Occipital lobe (tissue), 1 donor: Measurements from ENCODE around the gene PRKAR2A. TPM values are rescaled to one million over a fixed set of nuclear protein-coding genes. Genes with fewer than 3 reads are reported as not detected.

Source experiments
- total RNA-seq: library from RNA; depleted of rRNA; stranded (reverse); fragments of >200 nt; gene quantifications from one replicate; pipeline ENCODE4 v1.2.3, GENCODE V29; 2014

Gene PRKAR2A
- total RNA-seq, 1 donor from 2014 or later, result 29.2 TPM

Other genes with a start within 250 kb of the PRKAR2A start
- gene UQCRC1, start 238.2 kb downstream of the PRKAR2A start, total RNA-seq, result 124 TPM
- gene TMEM89, start 226.1 kb downstream of the PRKAR2A start, total RNA-seq, result not detected
- gene SLC26A6, start 212.4 kb downstream of the PRKAR2A start, total RNA-seq, result 4.5 TPM
- 34.5 TPM for gene CELSR3, start 185.0 kb downstream of the PRKAR2A start, total RNA-seq
- 8.4 TPM for gene NCKIPSD, start 162.0 kb downstream of the PRKAR2A start, total RNA-seq
- 90.6 TPM for gene IP6K2, start 130.7 kb downstream of the PRKAR2A start, total RNA-seq
- 10.3 TPM for gene SLC25A20, start 51.0 kb upstream of the PRKAR2A start, total RNA-seq
- 82.0 TPM for gene ARIH2, start 71.0 kb upstream of the PRKAR2A start, total RNA-seq
- gene P4HTM, start 142.4 kb upstream of the PRKAR2A start, total RNA-seq, result 53.0 TPM
- 85.6 TPM for gene WDR6, start 159.5 kb upstream of the PRKAR2A start, total RNA-seq
- gene DALRD3, start 170.7 kb upstream of the PRKAR2A start, total RNA-seq, result 47.4 TPM
- gene NDUFAF3, start 174.2 kb upstream of the PRKAR2A start, total RNA-seq, result 33.4 TPM
- gene IMPDH2, start 181.5 kb upstream of the PRKAR2A start, total RNA-seq, result 190 TPM
- gene QRICH1, start 246.2 kb upstream of the PRKAR2A start, total RNA-seq, result 113 TPM